ENCODE results near the gene KRT17. TPM values are rescaled to one million over a fixed set of nuclear protein-coding genes. Genes with fewer than 3 reads are reported as not detected.

The KRT17 gene
- total RNA-seq, 1 experiment from 2014 or later = 1.5 TPM

- Histone ChIP-seq H3K27me3 (ENCODE audit: insufficient read depth, low read length) (no peaks in the 10 kb centered on the region), H2BK5ac (ENCODE audit: insufficient read length, low read length) (no peak overlapping the region), H3K14ac (ENCODE audit: insufficient read depth, low read length) (no peak overlapping the region), H4K20me1 (ENCODE audit: control insufficient read depth, insufficient read depth, insufficient read length) (no peaks in the 10 kb centered on the region), H4K91ac (ENCODE audit: insufficient read length, low read depth, low read length) (no peak overlapping the region), H4K8ac (replicated peaks; ENCODE audit: insufficient read length, low read depth, low read length) (no peak overlapping the region), H3K23ac (ENCODE audit: insufficient read length, low read depth, low read length) (no peak overlapping the region), H3K27ac (ENCODE audit: insufficient read length, low read depth, low read length) (no peak overlapping the region), H2AFZ (ENCODE audit: low read length) (no peak overlapping the region), H3K56ac (ENCODE audit: insufficient read length, low read depth, low read length) (no peak overlapping the region), H3K23me2 (ENCODE audit: insufficient read length, low read depth, low read length, poor library complexity, severe bottlenecking) (no peaks in the 10 kb centered on the region), H3K9ac (ENCODE audit: extremely low read depth, insufficient read length, low read length) (no peak overlapping the region), H2BK20ac (ENCODE audit: low read depth, low read length, poor library complexity, severe bottlenecking) (no peak overlapping the region), H3K18ac (ENCODE audit: insufficient read length, low read depth, low read length) (no peak overlapping the region), H2AK5ac (ENCODE audit: insufficient read length, low read length) (no peak overlapping the region), H2BK12ac (ENCODE audit: insufficient read length, low read depth, low read length) (no peak overlapping the region), H3K79me1 (ENCODE audit: insufficient read depth, low read depth, low read length, poor library complexity, severe bottlenecking) (no peaks in the 10 kb centered on the region), H3K9me3 (ENCODE audit: control insufficient read depth, low read depth, low read length) (no peaks in the 10 kb centered on the region), H2BK120ac (ENCODE audit: low read depth, low read length, poor library complexity, severe bottlenecking) (no peak overlapping the region), H4K5ac (ENCODE audit: insufficient read length, low read depth, low read length) (no peak overlapping the region), H3K4me1 (ENCODE audit: insufficient read depth, low read length) (no peaks in the 10 kb centered on the region; the same call in 1 of the 2 replicates), H2BK15ac (ENCODE audit: low read depth, low read length) (no peak overlapping the region), H3K4me2 (ENCODE audit: insufficient read depth, insufficient read length, low read length) (no peak overlapping the region), H3K4ac (ENCODE audit: low read depth, low read length) (no peak overlapping the region), H3K79me2 (ENCODE audit: insufficient read depth, low read length) (no peaks in the 10 kb centered on the region), H3T11ph (ENCODE audit: low read length) (no peak overlapping the region)
- TF ChIP-seq, protein P1, sequence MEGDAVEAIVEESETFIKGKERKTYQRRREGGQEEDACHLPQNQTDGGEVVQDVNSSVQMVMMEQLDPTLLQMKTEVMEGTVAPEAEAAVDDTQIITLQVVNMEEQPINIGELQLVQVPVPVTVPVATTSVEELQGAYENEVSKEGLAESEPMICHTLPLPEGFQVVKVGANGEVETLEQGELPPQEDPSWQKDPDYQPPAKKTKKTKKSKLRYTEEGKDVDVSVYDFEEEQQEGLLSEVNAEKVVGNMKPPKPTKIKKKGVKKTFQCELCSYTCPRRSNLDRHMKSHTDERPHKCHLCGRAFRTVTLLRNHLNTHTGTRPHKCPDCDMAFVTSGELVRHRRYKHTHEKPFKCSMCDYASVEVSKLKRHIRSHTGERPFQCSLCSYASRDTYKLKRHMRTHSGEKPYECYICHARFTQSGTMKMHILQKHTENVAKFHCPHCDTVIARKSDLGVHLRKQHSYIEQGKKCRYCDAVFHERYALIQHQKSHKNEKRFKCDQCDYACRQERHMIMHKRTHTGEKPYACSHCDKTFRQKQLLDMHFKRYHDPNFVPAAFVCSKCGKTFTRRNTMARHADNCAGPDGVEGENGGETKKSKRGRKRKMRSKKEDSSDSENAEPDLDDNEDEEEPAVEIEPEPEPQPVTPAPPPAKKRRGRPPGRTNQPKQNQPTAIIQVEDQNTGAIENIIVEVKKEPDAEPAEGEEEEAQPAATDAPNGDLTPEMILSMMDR (conservative IDR thresholded peaks at IDR 0.05) = no peak
- peaks cover 41% of the 10 kb centered on the region for H3K27me3 Mint-ChIP-seq (ENCODE audit: low read depth)
- DNase-seq = no peak
- peaks cover 0 to 4% of the 10 kb centered on the region in 2 experiments; a peak in 1 of 5 replicates for H3K9me3 Mint-ChIP-seq
- WGBS (ENCODE audit: extremely low coverage, insufficient read length, low lambda C conversion rate) = no CpG with 5 or more reads among the region's 5 CpGs
- H3K36me3 Mint-ChIP-seq (ENCODE audit: insufficient read depth in 1 of 3, low read depth in 3 of 3) = no peaks in the 10 kb centered on the region; a peak in 1 of 7 replicates
- H3K4me3 Mint-ChIP-seq = no peak overlapping the region
- H3K27ac Mint-ChIP-seq = no peak overlapping the region
- H3K4me1 Mint-ChIP-seq = peaks cover 9 to 13% of the 10 kb centered on the region in 2 experiments
Measured at GRCh38 chr17:41578971-41579370, 45.4 kb downstream of the KRT17 start.
